HFF-Myc (cell line): ENCODE results near the gene JCAD.
"Not testable (repeated sequence)": the region's sequence is repeated elsewhere in the genome, so short reads cannot be mapped to it uniquely, and the experiment has no call there.

Experiments used
- DNase-seq: peaks from one replicate; pipeline ENCODE4 v3.0.0-alpha.2; 2011; ENCODE audit warnings: low read depth; ENCODE audit errors: extremely low read depth
- H3K4me3 ChIP-seq: replicated peaks from 2 replicates; pipeline ENCODE4 v1.5.1; 2011; ENCODE audit warnings: low read depth, mild to moderate bottlenecking, control low read depth, low read length
- TF ChIP-seq, protein P1 (sequence below): IDR thresholded peaks from 2 replicates; pipeline ENCODE4 v1.5.1; 2012; ENCODE audit warnings: mild to moderate bottlenecking, low read depth, low read length, control low read depth; ENCODE audit errors: missing control alignments

The JCAD gene

DNA sequence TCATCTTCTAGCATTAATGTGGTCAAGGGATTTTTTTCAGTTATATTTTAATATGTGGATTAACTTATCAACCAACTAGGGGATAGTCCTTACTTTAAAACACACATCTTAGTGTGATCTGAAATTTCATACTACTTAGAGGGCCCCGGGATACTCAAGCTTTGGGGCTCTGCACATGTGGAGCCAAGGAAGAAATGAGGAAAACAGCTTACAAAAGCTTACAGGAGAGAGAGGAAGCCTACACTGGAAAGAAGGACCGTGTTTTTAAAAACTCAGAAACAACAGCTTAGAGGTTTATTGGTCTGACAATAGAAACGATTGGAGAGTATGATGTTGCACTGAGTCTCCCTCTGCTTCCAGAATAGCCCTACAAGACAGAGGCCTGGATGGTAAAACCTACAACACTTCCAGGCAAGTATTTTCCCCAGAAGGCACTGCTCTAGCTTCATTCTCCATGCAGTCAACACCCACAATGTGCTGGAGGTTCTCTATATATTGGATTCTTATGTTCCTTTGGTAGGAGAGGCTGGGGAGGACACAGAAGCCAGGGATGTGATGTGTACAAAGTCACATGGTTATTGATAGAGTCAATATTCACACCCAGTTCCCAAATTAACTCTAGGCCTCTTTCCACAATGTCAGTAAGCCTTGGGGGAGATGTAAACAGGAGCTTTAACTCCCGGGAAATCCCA, 47.3 kb downstream of the JCAD start:
- TF ChIP-seq, protein P1, sequence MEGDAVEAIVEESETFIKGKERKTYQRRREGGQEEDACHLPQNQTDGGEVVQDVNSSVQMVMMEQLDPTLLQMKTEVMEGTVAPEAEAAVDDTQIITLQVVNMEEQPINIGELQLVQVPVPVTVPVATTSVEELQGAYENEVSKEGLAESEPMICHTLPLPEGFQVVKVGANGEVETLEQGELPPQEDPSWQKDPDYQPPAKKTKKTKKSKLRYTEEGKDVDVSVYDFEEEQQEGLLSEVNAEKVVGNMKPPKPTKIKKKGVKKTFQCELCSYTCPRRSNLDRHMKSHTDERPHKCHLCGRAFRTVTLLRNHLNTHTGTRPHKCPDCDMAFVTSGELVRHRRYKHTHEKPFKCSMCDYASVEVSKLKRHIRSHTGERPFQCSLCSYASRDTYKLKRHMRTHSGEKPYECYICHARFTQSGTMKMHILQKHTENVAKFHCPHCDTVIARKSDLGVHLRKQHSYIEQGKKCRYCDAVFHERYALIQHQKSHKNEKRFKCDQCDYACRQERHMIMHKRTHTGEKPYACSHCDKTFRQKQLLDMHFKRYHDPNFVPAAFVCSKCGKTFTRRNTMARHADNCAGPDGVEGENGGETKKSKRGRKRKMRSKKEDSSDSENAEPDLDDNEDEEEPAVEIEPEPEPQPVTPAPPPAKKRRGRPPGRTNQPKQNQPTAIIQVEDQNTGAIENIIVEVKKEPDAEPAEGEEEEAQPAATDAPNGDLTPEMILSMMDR = no peak
- H3K4me3 ChIP-seq = no peak overlapping the region
- DNase-seq = no peak

DNA sequence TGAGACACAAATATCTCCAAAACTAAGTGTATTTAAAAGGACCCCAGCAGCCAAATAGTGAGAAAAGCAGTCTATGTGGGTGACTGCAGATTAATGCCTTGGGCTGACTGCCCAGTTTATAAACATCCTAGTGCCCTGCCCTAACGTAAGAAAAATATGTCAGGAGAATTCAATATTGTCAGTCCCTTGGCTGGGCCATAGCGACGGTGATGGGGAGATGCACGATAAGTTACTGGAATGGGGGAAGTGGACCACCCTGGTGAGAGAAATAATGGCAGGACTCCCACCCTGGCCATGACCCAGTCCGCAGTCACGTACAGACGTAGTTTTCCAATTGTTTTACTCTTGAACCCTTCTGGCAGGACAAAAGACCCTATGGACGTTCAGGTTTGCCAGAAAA, 48.0 kb downstream of the JCAD start:
- TF ChIP-seq, protein P1 = no peak
- H3K4me3 ChIP-seq = no peak overlapping the region
- no peak for DNase-seq

DNA sequence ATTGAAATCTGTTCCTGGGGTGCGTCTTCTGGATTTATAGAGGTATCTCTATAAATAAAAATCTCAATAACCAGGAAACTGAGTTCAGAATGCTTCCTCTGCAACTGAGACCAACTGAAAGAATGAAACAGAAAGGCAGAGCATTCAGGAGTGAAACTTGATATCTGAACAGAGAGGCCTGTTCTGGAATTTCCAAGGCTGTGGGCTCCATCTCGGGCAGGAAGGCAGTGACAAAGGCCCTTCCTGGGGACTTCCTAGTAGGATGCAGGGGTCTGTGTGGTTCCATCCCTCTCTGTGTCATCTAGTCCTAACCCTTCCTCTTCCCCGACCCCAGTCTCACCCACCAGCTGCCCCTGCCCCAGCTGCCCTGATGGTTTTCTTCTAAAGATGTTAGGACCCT, 52.0 kb downstream of the JCAD start:
- H3K4me3 ChIP-seq = no peak overlapping the region
- DNase-seq = no peak
- TF ChIP-seq, protein P1 = no peak

DNA sequence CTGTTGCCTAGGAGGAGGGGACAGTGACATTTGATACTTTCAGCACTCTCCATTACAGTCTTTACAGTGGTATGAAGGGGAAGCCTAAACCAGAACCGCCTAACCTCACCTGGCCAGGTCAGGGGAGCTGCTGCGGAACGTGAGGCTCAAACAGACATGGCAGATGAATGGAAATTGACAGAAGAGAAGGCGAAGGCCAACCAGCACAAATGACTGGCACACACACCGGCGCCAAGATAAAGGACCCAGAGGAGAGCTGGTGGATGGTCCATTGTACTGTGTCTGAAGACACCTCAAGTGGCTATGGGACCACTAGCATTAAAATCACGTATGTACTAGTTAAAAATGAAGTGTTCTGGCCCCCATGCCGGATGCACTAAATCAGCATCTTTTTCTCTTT, 53.0 kb downstream of the JCAD start:
- TF ChIP-seq, protein P1 = no peak
- no peak for DNase-seq
- no peak overlapping the region for H3K4me3 ChIP-seq

DNA sequence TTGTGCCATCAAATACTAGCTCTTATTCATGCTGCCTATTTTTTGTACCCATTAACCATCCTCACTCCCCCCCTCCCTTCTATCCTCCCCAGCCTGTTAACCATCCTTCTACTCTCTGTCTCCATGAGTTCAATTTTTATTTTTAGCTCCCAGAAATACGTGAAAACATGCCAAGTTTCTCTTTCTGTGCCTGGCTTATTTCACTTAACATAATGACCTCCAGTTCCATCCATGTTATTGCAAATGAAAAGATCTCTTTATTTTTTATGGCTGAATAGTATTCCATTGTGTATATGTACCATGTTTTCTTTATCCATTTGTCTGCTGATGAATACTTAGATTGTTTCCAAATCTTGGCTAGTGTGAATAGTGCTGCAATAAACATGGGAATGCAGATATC, 54.3 kb downstream of the JCAD start:
- not testable (repeated sequence) for H3K4me3 ChIP-seq, DNase-seq

DNA sequence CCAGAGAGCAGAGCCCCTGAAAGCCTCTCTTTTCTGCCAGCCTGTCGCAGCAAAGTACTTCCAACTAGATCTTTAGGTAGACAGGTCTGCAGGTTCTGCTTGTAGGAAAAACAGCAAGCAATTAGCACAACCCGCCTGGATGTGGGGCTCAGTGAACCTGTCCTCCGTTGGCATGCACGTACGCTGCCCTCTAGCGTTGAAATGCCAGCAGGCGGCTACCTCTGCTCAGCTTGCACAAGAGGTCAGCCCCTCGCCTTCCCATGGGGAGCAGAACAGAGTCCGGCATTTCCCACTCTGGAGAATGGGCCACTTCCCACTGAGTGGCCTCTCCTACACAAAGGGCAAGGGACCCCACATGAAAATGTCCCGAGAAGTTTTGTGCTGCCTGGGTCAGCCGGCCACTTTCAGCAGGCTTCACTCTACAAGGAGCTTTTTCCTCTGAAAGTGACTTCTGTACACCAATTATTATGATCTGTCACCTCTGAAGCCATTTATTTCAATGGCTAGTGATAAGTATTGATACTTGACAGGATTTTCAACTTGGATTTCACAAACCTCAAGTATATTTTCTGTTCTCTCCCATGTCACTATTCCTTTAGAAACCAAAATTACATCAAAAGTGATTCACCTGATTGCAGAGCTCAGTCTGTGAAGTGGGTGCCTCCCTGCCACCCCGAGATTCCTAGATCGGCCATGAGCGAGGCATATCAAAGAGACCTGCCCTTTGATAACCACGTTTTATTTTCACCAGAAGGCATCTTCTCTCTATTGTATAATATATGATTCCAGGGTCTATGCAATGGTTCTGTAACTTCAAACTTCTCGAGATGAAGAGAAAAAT, 56.7 kb downstream of the JCAD start:
- no peak overlapping the region for H3K4me3 ChIP-seq
- DNase-seq = peak; percentile 37
- TF ChIP-seq, protein P1 = peak; percentile 94

DNA sequence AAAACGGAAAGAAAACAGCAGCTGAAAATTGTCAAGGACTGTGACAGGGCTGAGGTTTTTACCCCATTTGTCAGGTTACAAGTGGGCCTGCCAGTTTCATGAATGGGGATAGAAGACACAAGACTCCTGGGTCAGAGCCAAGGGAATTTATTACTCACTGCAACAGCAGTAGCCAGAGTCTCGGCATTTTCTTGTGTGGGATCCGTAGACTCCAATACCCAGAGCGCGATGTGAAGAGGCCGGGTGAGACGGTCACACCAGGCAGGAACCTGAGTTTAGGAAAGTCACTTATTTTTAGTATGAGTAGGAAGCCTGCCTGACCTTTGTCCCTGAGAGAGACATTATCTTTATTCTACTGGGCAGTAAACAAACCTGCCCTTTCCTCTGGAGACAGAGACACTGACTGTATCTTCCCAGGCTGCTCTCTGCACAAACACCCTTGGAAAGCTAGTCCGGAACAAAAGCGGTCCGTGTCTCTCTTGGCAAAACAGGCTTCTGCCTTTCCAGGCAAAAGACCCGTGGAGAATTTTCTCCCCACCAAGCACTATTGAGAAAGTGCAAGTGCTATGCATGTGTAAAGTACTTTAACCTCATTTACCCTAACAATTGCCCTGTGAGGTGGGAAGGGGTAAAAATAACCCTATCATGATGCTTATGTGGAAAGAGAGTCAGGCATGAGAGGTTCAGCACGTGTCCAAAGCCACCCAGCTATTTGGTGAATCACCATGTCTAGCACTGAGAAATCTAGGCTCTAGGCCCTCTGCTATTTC, 58.4 kb downstream of the JCAD start:
- TF ChIP-seq, protein P1 = no peak
- DNase-seq = peak; percentile 35

More for the DNA sequence above, 58.4 kb downstream of the JCAD start:
- no peak overlapping the region for H3K4me3 ChIP-seq
